Stimulated activated CD4-positive, alpha-beta T cell treated with anti-CD3 and anti-CD28 coated beads, Interleukin-15, amount 100 ng/mL, for 1 hour (primary cell): ENCODE measurements around the gene ICA1L.

Experiments
- DNase-seq, 2 donors: peaks; one replicate each; pipeline ENCODE4 v3.0.0-alpha.2; 2020; ENCODE audit warnings: low read depth in 1 of 2, low spot score in 1 of 2

ICA1L gene

DNA sequence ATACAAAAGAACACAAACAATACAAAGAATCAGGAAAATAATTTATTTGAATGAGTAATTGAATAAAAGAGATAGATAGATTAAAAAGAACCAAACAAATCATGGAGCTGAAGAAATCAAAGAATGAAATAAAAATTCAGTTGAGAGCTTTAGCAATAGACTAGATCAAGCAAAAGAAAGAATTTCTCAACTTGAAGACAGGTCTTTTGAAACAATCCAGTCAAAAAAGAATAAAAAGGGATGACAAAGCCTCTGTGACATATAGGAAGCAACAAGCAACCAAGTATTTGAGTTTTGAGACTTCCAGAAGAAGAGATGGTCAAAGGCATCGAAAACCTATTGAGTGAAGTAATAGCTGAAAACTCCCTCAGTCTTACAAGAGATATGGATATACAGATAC is 128.0 kb downstream of the ICA1L start:
- DNase-seq = no peak

DNA sequence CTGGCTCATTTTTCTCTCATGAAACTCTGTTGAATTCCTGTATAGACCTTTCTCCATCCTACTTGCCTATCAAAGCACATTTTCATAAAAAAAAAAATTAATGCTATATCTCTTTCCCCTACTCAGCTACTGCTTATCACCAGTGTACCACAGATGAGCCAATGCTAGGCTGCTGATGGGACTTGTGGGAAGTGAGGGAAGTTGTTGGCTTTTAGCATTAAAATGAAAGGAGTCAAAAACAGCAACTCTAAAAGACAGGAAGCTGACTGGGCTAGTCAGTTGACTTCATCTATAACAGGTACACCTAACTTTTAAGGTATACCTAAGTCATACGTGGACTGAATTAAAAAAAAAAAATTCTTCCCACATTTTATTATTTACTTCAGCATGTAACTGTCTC is 134.7 kb downstream of the ICA1L start:
- no peak for DNase-seq

DNA sequence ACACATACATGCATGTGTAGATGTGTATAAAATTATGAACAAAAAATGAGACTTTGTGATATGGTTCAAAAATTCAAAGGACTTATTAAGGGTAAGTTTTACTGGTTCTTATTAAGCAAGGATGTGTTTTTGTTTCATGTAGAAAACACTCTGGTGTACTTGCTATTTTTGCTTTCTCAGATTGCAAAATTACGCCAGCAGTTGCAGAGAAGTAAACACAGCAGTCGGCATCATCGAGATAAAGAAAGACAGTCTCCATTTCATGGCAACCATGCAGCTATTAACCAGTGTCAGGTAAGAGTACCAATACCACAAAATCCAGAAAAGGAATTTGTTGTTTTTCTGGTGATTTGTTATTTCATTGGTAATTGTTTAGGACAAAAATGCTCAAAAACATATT is 145.5 kb downstream of the ICA1L start:
- DNase-seq = no peak

DNA sequence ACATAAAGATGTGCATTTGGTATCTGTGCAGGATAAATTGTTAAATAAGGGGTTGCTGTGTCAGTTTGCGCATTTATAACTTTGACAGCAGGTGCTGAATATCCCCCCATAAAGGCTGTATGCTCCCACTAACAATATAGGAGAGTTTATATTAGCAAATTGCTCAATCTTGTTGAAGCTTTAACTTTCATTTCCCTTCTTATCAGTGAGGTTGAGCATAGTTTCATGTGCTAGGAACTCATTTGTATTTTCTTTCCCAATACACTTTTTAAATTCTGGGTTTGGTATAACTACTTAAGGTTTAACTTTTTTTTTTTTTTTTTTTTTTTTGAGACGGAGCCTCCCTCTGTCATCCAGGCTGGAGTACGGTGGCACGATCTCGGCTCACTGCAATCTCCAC is 147.8 kb downstream of the ICA1L start:
- no peak for DNase-seq
